Measurements from ENCODE around the gene WDSUB1. TPM values are rescaled to one million over a fixed set of nuclear protein-coding genes. Genes with fewer than 3 reads are reported as not detected.

WDSUB1 gene
- total RNA-seq, 1 donor from 2014 or later = not detected

DNA sequence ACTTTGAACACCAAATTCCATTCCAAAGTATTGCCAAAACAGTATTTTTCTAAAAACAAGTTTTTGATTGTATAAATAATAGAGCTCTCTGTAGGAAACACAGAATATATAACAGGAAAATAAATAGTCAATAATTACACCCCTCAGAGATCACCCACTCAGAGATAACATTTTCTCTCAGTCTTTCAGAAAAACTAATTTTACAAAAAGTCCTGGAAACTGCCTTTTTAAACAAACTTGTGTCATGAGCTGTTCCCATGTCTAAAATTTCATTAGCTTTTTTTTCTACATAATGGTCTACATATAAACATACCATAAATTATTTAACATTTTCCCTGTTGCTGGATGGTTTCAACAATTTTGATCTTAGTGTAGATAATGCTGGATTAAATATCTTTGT lies 1.2 kb upstream of the WDSUB1 start:
- H3K36me3 ChIP-seq = no peaks in the 10 kb centered on the region
- no peaks in the 10 kb centered on the region for H3K27me3 ChIP-seq
- DNase-seq (ENCODE audit: low spot score in 2 of 2) = no peak
- H3K4me1 ChIP-seq = peaks cover 4 to 6% of the 10 kb centered on the region in 2 donors
- peak overlapping the region in 1 of 2 donors; percentile 86 for H3K27ac ChIP-seq
- peak overlapping the region; percentile 88 to 96 for H3K4me3 ChIP-seq
- intact Hi-C loops (cut with DNase I) = loop anchor here (5.0 kb wide), 3 partner anchors 155 to 425 kb away; partner anchors contain the start of genes BAZ2B and MARCHF7
- no peaks in the 10 kb centered on the region for H3K9me3 ChIP-seq
- TF ChIP-seq, protein P1, sequence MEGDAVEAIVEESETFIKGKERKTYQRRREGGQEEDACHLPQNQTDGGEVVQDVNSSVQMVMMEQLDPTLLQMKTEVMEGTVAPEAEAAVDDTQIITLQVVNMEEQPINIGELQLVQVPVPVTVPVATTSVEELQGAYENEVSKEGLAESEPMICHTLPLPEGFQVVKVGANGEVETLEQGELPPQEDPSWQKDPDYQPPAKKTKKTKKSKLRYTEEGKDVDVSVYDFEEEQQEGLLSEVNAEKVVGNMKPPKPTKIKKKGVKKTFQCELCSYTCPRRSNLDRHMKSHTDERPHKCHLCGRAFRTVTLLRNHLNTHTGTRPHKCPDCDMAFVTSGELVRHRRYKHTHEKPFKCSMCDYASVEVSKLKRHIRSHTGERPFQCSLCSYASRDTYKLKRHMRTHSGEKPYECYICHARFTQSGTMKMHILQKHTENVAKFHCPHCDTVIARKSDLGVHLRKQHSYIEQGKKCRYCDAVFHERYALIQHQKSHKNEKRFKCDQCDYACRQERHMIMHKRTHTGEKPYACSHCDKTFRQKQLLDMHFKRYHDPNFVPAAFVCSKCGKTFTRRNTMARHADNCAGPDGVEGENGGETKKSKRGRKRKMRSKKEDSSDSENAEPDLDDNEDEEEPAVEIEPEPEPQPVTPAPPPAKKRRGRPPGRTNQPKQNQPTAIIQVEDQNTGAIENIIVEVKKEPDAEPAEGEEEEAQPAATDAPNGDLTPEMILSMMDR (IDR thresholded peaks at IDR 0.05) = no peak

DNA sequence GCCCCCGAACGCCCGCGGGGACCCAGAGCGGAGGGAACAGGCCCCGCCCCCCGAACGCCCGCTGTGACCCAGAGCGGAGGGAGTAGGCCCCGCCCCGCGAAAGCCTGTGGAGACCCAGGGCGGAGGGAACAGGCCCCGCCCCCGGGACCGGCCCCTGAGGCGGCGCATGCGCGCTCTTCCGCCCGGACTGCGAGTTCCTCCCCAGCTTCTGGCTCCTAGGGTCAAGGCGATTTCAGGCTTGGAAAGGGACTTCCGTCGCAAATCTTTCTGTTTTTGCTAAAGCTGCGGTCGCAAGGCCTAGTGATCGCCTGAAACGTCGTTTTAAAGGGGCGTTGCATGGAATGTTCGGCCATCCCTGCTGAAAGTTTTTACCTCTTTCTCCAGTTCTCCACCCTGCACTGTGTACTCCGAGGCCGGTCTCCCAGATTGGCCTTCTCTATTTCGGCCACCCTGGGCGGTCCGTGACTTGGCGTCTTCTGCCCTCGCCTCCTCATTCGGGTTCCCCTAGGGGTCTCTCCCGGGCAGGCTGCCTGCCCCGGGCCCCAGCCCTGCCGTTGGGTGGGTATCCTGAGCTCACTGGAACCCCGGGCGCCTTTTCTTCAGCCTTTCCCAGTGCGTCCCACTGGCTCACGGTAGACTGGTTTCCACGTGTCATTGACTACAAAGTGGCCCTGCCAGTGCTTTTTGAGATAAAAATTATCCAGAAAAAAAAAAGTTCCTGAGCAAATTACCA lies 372 bp upstream of the WDSUB1 start:
- Histone ChIP-seq H3K4me1 (peaks cover 4 to 6% of the 10 kb centered on the region in 2 donors), H3K4me3 (peak overlapping the region; percentile 88 to 96), H3K36me3 (peaks cover 0 to under 1% of the 10 kb centered on the region in 2 donors), H3K27ac (peak overlapping the region; percentile 86 to 87), H3K9me3 (no peaks in the 10 kb centered on the region), H3K27me3 (no peaks in the 10 kb centered on the region)
- intact Hi-C loops (cut with DNase I) = loop anchor here (1.0 to 5.0 kb wide), 4 partner anchors 37 to 425 kb away; partner anchors contain the start of genes BAZ2B and MARCHF7
- peak; percentile 92 to 99 for DNase-seq (ENCODE audit: low spot score in 2 of 2)
- TF ChIP-seq, protein P1 (IDR thresholded peaks at IDR 0.05) = no peak

DNA sequence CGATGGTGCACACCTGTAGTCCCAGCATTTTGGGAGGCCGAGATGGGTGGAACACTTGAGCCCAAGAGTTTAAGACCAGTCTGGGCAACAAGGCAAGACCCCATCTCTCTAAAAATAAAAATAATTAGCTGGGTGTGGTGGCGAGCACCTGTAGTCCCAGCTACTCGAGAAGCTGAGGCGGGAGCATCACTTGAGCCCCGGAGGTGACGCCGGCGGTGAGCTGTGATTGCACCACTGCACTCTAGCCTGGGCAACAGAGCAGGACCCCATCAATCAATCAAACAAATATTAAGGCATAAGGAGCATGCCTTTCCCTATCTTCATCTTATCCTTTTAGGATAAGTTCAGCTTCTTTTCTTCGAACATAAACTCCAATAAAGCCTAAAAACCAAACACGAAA lies 1.1 kb downstream of the WDSUB1 start:
- no peak for DNase-seq (ENCODE audit: low spot score in 2 of 2)

DNA sequence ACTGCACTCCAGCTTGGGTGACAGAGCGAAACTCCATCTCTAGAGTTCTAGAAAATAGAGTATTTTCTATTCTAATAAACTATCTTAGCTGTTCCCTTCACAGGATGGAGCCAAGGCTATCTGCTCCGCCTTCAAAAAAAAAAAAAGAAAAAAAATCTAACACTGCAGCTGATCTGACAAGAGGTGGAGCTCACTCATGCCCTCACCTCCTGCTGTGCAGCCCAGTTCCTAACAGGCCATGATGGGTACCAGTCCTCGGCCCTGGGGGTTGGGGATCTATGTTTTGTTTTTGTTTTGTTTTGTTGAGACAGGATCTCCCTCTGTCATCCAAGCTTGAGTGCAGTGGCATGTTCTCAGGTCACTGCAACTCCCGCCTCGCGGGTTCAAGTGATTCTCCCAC lies 3.0 kb downstream of the WDSUB1 start:
- no peak for DNase-seq (ENCODE audit: low spot score in 2 of 2)
- intact Hi-C loops (cut with DNase I) = no loop called here
- no peaks in the 10 kb centered on the region for H3K9me3 ChIP-seq
- H3K36me3 ChIP-seq = peaks cover 0 to 19% of the 10 kb centered on the region in 2 donors
- TF ChIP-seq, protein P1 (IDR thresholded peaks at IDR 0.05) = no peak
- H3K27ac ChIP-seq = no peak overlapping the region
- H3K4me1 ChIP-seq = peaks cover 4 to 6% of the 10 kb centered on the region in 2 donors
- H3K27me3 ChIP-seq = no peaks in the 10 kb centered on the region
- no peak overlapping the region for H3K4me3 ChIP-seq

More for the DNA sequence above, 1.1 kb downstream of the WDSUB1 start:
- H3K9me3 ChIP-seq = no peaks in the 10 kb centered on the region
- intact Hi-C loops (cut with DNase I) = loop anchor here (5.0 kb wide), 3 partner anchors 153 to 427 kb away; partner anchors contain the start of genes BAZ2B and MARCHF7
- H3K4me3 ChIP-seq = peak overlapping the region; percentile 88 to 96
- H3K36me3 ChIP-seq = peaks cover 0 to 13% of the 10 kb centered on the region in 2 donors
- H3K27ac ChIP-seq = peak overlapping the region; percentile 86 to 87
- TF ChIP-seq, protein P1 (IDR thresholded peaks at IDR 0.05) = no peak
- peaks cover 4 to 6% of the 10 kb centered on the region in 2 donors for H3K4me1 ChIP-seq
- no peaks in the 10 kb centered on the region for H3K27me3 ChIP-seq

DNA sequence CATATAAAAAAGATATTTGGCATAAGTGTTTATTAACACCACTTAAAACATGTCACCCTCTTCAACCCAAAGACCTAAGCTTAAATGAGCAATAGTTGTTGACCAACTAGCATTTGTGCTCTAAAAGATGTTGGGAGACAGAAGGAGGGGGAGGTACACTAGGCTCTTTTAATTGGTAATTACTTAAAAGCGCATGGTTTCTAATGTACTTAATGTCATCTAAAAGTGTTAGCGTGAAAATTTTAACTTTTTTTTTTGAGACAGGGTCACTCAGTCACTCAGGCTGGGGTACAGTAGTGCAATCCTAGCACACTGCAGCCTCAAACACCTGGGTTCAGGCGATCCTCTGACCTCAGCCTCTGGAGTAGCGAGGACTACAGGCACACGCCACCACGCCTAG lies 5.5 kb downstream of the WDSUB1 start:
- TF ChIP-seq, protein P1 (IDR thresholded peaks at IDR 0.05) = no peak
- DNase-seq (ENCODE audit: low spot score in 2 of 2) = no peak
- intact Hi-C loops (cut with DNase I) = no loop called here

More for the DNA sequence above, 5.5 kb downstream of the WDSUB1 start:
- Histone ChIP-seq H3K9me3 (no peaks in the 10 kb centered on the region), H3K4me3 (no peak overlapping the region), H3K27ac (no peak overlapping the region), H3K4me1 (peaks cover 0 to 1% of the 10 kb centered on the region in 2 donors), H3K27me3 (no peaks in the 10 kb centered on the region), H3K36me3 (peaks cover 0 to 19% of the 10 kb centered on the region in 2 donors)

Measured in ascending aorta (tissue), 2 donors.